PC-9 (cell line): ENCODE measurements around the gene MEIS2. TPM values are rescaled to one million over a fixed set of nuclear protein-coding genes. Genes with fewer than 3 reads are reported as not detected.

Source experiments
- BruUV-seq: library from RNA; stranded (reverse); fragments of 400-500 nt; replicated peaks from 2 replicates; lab custom pipeline; 2021; lab: Mats Ljungman, UMichigan
- CTCF ChIA-PET: fragments of 300-600 bp; sonication (Branson Sonifier 250); formaldehyde crosslinking; loops from one replicate; lab custom pipeline; 2022; ENCODE audit warnings: antibody characterized with exemption; lab: Charles Lee
- POLR2A ChIA-PET: fragments of 300-600 bp; sonication (Branson Sonifier 250); formaldehyde crosslinking; loops from one replicate; lab custom pipeline; 2022; ENCODE audit warnings: antibody characterized with exemption; ENCODE audit not compliant: unreplicated experiment; lab: Charles Lee
- DNase-seq, 2 experiments: peaks; one replicate each; pipeline versions ENCODE4 v3.0.0 to v3.0.0-alpha.2; 2015 to 2022; ENCODE audit warnings: mixed read lengths in 1 of 2
- H2AFZ ChIP-seq: fragments of 200-600 bp; sonication (generic); 2 replicates; pipeline ENCODE4 v1.8.1; 2017; ENCODE audit warnings: antibody characterized with exemption
- H3F3A ChIP-seq: fragments of 200-600 bp; sonication (generic); 2 replicates; pipeline ENCODE4 v1.8.1; 2017; ENCODE audit warnings: antibody characterized with exemption, mild to moderate bottlenecking, low read depth; ENCODE audit not compliant: insufficient read depth
- H3K27ac ChIP-seq: fragments of 200-600 bp; sonication (generic); 2 replicates; pipeline ENCODE4 v1.6.1; 2016; ENCODE audit warnings: mixed run types
- H3K27me3 ChIP-seq: fragments of 200-600 bp; sonication (generic); 2 replicates; pipeline ENCODE4 v1.6.1; 2016; ENCODE audit warnings: low read depth, mixed run types; ENCODE audit not compliant: insufficient read depth
- H3K36me3 ChIP-seq: fragments of 200-600 bp; sonication (generic); 2 replicates; pipeline ENCODE4 v1.6.1; 2016; ENCODE audit warnings: low read depth, mixed run types
- H3K4me1 ChIP-seq: fragments of 200-600 bp; sonication (generic); replicated peaks from 2 replicates; pipeline ENCODE4 v1.6.1; 2016; ENCODE audit warnings: mixed run types; ENCODE audit not compliant: insufficient read depth
- H3K4me2 ChIP-seq: fragments of 200-600 bp; sonication (generic); 2 replicates; pipeline ENCODE4 v1.6.1; 2017; ENCODE audit warnings: mixed run types
- H3K4me3 ChIP-seq: fragments of 200-600 bp; sonication (generic); 2 replicates; pipeline ENCODE4 v1.6.1; 2016; ENCODE audit warnings: mixed run types
- H3K79me2 ChIP-seq: fragments of 200-600 bp; sonication (generic); 2 replicates; pipeline ENCODE4 v1.6.1; 2017; ENCODE audit warnings: low read depth, mixed run types
- H3K9me2 ChIP-seq: fragments of 200-600 bp; sonication (generic); 2 replicates; pipeline ENCODE4 v1.8.1; 2017; ENCODE audit warnings: mild to moderate bottlenecking; ENCODE audit not compliant: insufficient read depth
- H3K9me3 ChIP-seq: fragments of 200-600 bp; sonication (generic); 2 replicates; pipeline ENCODE4 v1.8.1; 2016; ENCODE audit warnings: low read depth; ENCODE audit not compliant: insufficient read depth
- H4K20me1 ChIP-seq: fragments of 200-600 bp; sonication (generic); 2 replicates; pipeline ENCODE4 v1.8.1; 2017; ENCODE audit not compliant: insufficient read depth
- CTCF ChIP-seq: fragments of 200-600 bp; sonication (generic); conservative IDR thresholded peaks from 2 replicates; pipeline ENCODE4 v1.6.1; 2017; ENCODE audit warnings: mixed run types, antibody characterized with exemption, mild to moderate bottlenecking, moderate library complexity
- EZH2 ChIP-seq: fragments of 200-600 bp; sonication (generic); IDR thresholded peaks from 2 replicates; pipeline ENCODE4 v1.8.0; 2017; ENCODE audit warnings: antibody characterized with exemption, low read depth
- intact Hi-C: fragments of 100-400 bp; cut with micrococcal nuclease; formaldehyde crosslinking; loops from one replicate; pipeline ENCODE4 v1.10.0; 2022; ENCODE audit not compliant: unreplicated experiment
- total RNA-seq: library from RNA; stranded (reverse); gene quantifications from 2 replicates; pipeline ENCODE4 v1.2.3, GENCODE V29; 2021

Gene MEIS2
- total RNA-seq, 1 experiment from 2014 or later = 29.1 TPM

- TF ChIP-seq EZH2 = no peak
- no peak for TF ChIP-seq CTCF
- ChIA-PET POLR2A (no interaction called here), CTCF (no interaction called here)
- intact Hi-C loops = no loop called here
- peaks cover 12% of the 10 kb centered on the region; the same call in 1 of the 2 replicates for H3K36me3 ChIP-seq
- DNase-seq = no peak
- H3K79me2 ChIP-seq = peaks cover 28% of the 10 kb centered on the region
- H3K9me2 ChIP-seq = no peaks in the 10 kb centered on the region
- H3K27me3 ChIP-seq = no peaks in the 10 kb centered on the region
- H3K9me3 ChIP-seq = no peaks in the 10 kb centered on the region
- no peak overlapping the region for H3K4me2 ChIP-seq
- H3K27ac ChIP-seq = no peak overlapping the region
- H2AFZ ChIP-seq = no peak overlapping the region
- H3K4me3 ChIP-seq = no peak overlapping the region
- H3F3A ChIP-seq = no peaks in the 10 kb centered on the region
- no peaks in the 10 kb centered on the region for H4K20me1 ChIP-seq
- H3K4me1 ChIP-seq = peaks cover 8% of the 10 kb centered on the region; the same call in 1 of the 2 replicates
- BruUV-seq = no TSS peak
Measured at GRCh38 chr15:37094333-37094914, 5.9 kb downstream of the MEIS2 start.

GRCh38 chr15:37093480-37094332, 6.6 kb downstream of the MEIS2 start:
- no peaks in the 10 kb centered on the region for H3K9me2 ChIP-seq
- peaks cover 22% of the 10 kb centered on the region for H3K79me2 ChIP-seq
- no peak for TF ChIP-seq CTCF
- TF ChIP-seq EZH2 = no peak
- H3F3A ChIP-seq = no peaks in the 10 kb centered on the region
- H3K4me2 ChIP-seq = no peak overlapping the region
- H3K4me3 ChIP-seq = no peak overlapping the region
- no peaks in the 10 kb centered on the region for H4K20me1 ChIP-seq
- no peaks in the 10 kb centered on the region for H3K27me3 ChIP-seq
- no peak overlapping the region for H3K27ac ChIP-seq
- peaks cover 12% of the 10 kb centered on the region for H3K36me3 ChIP-seq
- no peak overlapping the region for H2AFZ ChIP-seq
- H3K9me3 ChIP-seq = no peaks in the 10 kb centered on the region
- peaks cover 8% of the 10 kb centered on the region; the same call in 1 of the 2 replicates for H3K4me1 ChIP-seq
- BruUV-seq = no TSS peak
- DNase-seq = no peak
- intact Hi-C loops = no loop called here
- CTCF ChIA-PET = no interaction called here
- POLR2A ChIA-PET = no interaction called here

- Histone ChIP-seq H3K79me2 (no peaks in the 10 kb centered on the region), H3K27me3 (no peaks in the 10 kb centered on the region), H3K27ac (no peak overlapping the region), H3K9me3 (no peaks in the 10 kb centered on the region), H3K4me3 (no peak overlapping the region), H2AFZ (no peak overlapping the region), H4K20me1 (no peaks in the 10 kb centered on the region), H3F3A (no peaks in the 10 kb centered on the region), H3K9me2 (no peaks in the 10 kb centered on the region), H3K4me2 (no peak overlapping the region), H3K36me3 (peaks cover 12% of the 10 kb centered on the region), H3K4me1 (no peaks in the 10 kb centered on the region)
- CTCF ChIA-PET = no interaction called here
- intact Hi-C loops = no loop called here
- no peak for DNase-seq
- POLR2A ChIA-PET = no interaction called here
- BruUV-seq = no TSS peak
- TF ChIP-seq EZH2 (no peak), CTCF (no peak)
Measured at GRCh38 chr15:37090543-37091175, 9.7 kb downstream of the MEIS2 start.
